AG10803 (cell line): ENCODE results near the gene TIGD1.
"Not testable (repeated sequence)": the region's sequence is repeated elsewhere in the genome, so short reads cannot be mapped to it uniquely, and the experiment has no call there.

ENCODE experiments used
- DNase-seq: peaks from one replicate; pipeline ENCODE4 v3.0.0; 2010; ENCODE audit warnings: low read depth
- H3K4me3 ChIP-seq: 2 replicates; pipeline ENCODE4 v1.5.1; 2011; ENCODE audit warnings: mild to moderate bottlenecking, low read length, control low read depth
- CTCF ChIP-seq: conservative IDR thresholded peaks from 2 replicates; pipeline ENCODE4 v1.5.1; 2011; ENCODE audit warnings: mild to moderate bottlenecking, low read length, control low read depth, inconsistent platforms

Gene TIGD1

GRCh38 chr2:232577841-232578240, 27.5 kb upstream of the TIGD1 start:
- no peak for TF ChIP-seq CTCF
- no peak for DNase-seq
- no peak overlapping the region for H3K4me3 ChIP-seq

- H3K4me3 ChIP-seq = no peak overlapping the region
- no peak for TF ChIP-seq CTCF
- DNase-seq = peak; percentile 16
Measured at GRCh38 chr2:232576995-232577394, 26.6 kb upstream of the TIGD1 start.

- H3K4me3 ChIP-seq = no peak overlapping the region
- TF ChIP-seq CTCF = no peak
- no peak for DNase-seq
Measured at GRCh38 chr2:232575404-232575746, 25.0 kb upstream of the TIGD1 start.

GRCh38 chr2:232574674-232575403, 24.5 kb upstream of the TIGD1 start:
- no peak for TF ChIP-seq CTCF
- DNase-seq = peak; percentile 38
- no peak overlapping the region for H3K4me3 ChIP-seq

- no peak for DNase-seq
- no peak for TF ChIP-seq CTCF
- H3K4me3 ChIP-seq = no peak overlapping the region
Measured at GRCh38 chr2:232573771-232574435, 23.5 kb upstream of the TIGD1 start.

- no peak for DNase-seq
- TF ChIP-seq CTCF = no peak
- H3K4me3 ChIP-seq = no peak overlapping the region
Measured at GRCh38 chr2:232573042-232573441, 22.7 kb upstream of the TIGD1 start.

GRCh38 chr2:232571026-232571474, 20.7 kb upstream of the TIGD1 start:
- no peak for DNase-seq
- H3K4me3 ChIP-seq = no peak overlapping the region
- no peak for TF ChIP-seq CTCF

- not testable (repeated sequence) for DNase-seq, H3K4me3 ChIP-seq
Measured at GRCh38 chr2:232570481-232570880, 20.1 kb upstream of the TIGD1 start.
